ENCODE measurements around the gene IL17RB.

IL17RB gene, protein sequence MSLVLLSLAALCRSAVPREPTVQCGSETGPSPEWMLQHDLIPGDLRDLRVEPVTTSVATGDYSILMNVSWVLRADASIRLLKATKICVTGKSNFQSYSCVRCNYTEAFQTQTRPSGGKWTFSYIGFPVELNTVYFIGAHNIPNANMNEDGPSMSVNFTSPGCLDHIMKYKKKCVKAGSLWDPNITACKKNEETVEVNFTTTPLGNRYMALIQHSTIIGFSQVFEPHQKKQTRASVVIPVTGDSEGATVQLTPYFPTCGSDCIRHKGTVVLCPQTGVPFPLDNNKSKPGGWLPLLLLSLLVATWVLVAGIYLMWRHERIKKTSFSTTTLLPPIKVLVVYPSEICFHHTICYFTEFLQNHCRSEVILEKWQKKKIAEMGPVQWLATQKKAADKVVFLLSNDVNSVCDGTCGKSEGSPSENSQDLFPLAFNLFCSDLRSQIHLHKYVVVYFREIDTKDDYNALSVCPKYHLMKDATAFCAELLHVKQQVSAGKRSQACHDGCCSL

DNA sequence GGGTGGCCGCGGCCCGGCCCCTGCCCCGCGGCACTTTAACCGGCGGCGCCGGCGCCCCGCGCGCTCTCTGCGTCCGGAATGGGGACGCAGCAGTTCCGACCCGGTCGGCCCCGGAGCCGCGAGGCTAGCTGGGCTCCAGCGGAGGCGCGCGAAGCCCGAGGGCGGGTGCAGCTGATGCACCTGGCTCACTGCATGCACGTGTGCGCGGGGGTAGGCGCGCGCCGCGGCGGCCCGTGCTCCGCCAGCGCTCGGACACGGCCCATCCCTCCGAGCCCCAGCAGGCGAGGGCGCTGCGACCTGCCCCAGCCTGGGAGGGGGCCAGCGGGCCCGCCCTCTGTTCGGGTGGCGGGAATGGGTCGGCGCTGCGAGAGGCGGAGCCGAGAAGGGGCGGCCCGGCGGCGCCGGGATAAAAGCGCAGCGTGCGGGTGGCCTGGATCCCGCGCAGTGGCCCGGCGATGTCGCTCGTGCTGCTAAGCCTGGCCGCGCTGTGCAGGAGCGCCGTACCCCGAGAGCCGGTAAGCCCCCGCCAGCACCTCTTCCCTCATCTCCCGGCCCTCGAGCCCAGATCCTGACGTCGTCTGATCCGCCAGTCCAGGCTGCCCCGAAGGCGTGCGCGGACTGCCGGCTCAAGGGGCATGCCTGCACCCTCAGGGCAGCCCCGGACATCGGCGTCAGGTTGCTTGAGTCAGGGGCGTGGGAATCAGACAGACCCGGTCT, at the start of gene IL17RB, which contains the start of gene CHDH:
Gene IL17RB, plus strand, starts transcription at position 435 of the 717 bp plus-strand sequence. Its CDS starts 21 bp downstream, at position 456.
Gene CHDH, minus strand, starts transcription at position 286 of the 717 bp plus-strand sequence. CDS start 22,411 bp downstream, outside the sequence.
- Histone ChIP-seq H3K4me3 (peak within 1 kb of the TSS; percentile 51), H3K36me3 (replicated peaks) (peaks cover 3% of the 10 kb centered on the region; the same call in 1 of the 2 replicates), H3K4me1 (peaks cover 36% of the 10 kb centered on the region), H3K9me3 (no peaks in the 10 kb centered on the region), H3K27me3 (ENCODE audit: low read depth) (no peaks in the 10 kb centered on the region)
- peak; percentile 74 to 88 for DNase-seq (ENCODE audit: low spot score in 2 of 2)
- in situ Hi-C loops (cut with MboI; ENCODE audit: low sequenced_read_pairs): no loop called here

DNA sequence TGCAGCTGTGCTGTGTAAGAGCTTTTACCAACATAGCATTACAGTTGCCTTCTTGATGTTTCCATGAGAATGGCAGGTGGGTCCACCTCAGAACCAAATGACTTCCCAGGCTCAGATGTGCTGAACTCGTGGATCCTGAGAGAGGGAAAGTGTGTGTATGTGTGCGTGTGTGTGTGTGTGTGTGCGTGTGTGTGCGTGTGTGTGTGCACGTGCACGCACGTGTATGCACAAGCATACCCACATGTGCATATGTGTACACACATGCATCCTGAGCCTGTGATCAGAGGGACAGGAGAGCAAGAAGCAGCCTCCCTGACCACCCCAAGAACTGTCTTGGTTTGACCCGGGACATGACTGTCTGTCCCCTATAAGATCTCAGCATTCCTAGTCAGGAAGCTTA, 48.2 kb upstream of the IL17RB start:
- no peak for DNase-seq (ENCODE audit: low spot score in 2 of 2)
- Histone ChIP-seq H3K27me3 (ENCODE audit: low read depth) (no peaks in the 10 kb centered on the region), H3K4me3 (no peak overlapping the region), H3K9me3 (no peaks in the 10 kb centered on the region), H3K36me3 (replicated peaks) (no peaks in the 10 kb centered on the region), H3K4me1 (no peaks in the 10 kb centered on the region)
- in situ Hi-C loops (cut with MboI; ENCODE audit: low sequenced_read_pairs): no loop called here

DNA sequence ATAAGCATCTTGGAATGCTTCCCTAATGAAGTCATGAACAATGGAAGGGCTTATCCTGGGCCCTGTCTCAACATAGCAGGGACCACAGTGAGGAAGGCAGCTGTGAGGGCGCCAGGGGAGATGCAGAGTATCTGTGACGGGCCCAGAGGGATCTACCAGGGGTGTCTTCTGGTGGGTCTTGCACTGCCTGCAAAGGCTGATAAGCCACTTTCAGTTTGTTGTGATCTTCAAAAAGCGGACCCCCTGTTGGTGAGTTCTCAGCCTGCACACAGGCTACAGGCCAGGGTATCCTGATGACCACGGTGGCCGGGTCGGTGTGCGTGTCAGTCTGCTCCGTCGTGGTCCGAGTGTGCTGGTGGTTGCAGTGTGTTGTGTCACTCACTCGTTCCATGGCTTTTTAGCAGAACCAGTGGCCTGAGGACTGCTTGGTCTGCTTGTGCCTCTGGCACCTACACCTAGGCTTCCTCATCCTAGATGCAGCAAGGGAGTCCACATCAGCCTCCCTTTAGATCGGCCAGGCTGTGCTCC, 47.0 kb upstream of the IL17RB start:
- Histone ChIP-seq H3K4me3 (no peak overlapping the region), H3K36me3 (replicated peaks) (no peaks in the 10 kb centered on the region), H3K9me3 (no peaks in the 10 kb centered on the region), H3K4me1 (no peaks in the 10 kb centered on the region), H3K27me3 (ENCODE audit: low read depth) (no peaks in the 10 kb centered on the region)
- no peak for DNase-seq (ENCODE audit: low spot score in 2 of 2)
- in situ Hi-C loops (cut with MboI; ENCODE audit: low sequenced_read_pairs): no loop called here

DNA sequence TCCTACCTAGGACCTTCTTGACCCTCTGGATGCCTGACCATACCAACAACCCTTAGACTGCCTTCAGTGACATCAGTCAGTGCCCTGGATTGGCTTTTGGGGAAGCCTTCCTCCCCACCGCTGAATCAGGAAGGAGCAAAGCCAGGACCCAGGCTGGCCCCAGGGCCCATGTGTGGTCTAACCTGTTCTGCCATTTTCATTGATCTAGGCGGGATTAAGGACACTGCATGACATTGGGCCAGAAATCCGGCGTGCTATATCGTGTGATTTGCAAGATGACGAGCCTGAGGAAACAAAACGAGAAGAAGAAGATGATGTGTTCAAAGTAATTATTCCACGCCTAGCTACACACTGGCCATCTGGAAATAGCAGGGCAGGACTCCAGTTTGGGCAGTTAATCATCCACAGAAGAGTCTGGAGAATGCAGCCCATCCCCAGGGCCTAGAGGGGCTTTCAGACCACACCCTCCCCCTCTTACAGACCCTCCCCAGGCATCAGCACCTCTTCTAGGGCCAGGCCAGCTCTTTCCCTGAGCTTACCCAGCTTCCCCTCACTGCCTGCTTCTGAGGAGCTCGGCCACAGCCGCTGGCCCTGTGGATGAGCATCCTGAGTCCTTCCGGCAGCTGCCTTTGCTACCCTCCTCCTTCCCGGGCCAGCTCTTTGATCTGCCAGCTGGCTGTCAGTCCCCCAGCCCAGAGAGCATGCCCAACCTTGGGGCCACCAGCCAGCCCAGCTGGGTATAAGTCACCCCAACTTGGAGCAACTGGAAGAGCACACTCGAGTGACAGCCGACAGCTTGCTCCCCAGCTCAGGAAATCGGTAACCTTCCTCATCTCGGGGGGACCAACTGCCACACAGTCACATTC, 46.1 kb upstream of the IL17RB start:
- Histone ChIP-seq H3K9me3 (no peaks in the 10 kb centered on the region), H3K36me3 (replicated peaks) (no peaks in the 10 kb centered on the region), H3K4me3 (no peak overlapping the region), H3K4me1 (no peaks in the 10 kb centered on the region), H3K27me3 (ENCODE audit: low read depth) (no peaks in the 10 kb centered on the region)
- in situ Hi-C loops (cut with MboI; ENCODE audit: low sequenced_read_pairs): no loop called here
- no peak for DNase-seq (ENCODE audit: low spot score in 2 of 2)

DNA sequence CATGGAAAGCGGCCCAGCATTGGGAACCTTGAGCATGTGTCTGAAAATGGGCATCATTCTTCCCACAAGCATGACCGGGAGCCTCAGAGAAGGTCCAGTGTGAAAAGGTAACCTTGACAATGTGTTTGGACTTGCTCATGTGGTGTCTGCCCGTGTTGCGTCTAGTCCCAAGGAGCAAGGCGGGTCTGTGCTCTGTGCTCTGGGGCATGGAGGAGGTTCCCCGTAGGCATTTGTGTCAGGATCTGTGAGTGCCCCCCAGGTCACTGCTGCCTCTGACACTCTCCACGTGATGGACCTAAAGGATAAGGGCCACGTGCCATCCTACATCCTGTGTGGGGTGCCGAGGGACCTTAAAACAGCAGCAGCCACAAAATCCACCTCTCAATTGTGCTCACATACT, 45.0 kb upstream of the IL17RB start:
- Histone ChIP-seq H3K4me1 (no peaks in the 10 kb centered on the region), H3K4me3 (no peak overlapping the region), H3K9me3 (no peaks in the 10 kb centered on the region), H3K27me3 (ENCODE audit: low read depth) (no peaks in the 10 kb centered on the region), H3K36me3 (replicated peaks) (no peaks in the 10 kb centered on the region)
- no peak for DNase-seq (ENCODE audit: low spot score in 2 of 2)
- in situ Hi-C loops (cut with MboI; ENCODE audit: low sequenced_read_pairs): no loop called here

DNA sequence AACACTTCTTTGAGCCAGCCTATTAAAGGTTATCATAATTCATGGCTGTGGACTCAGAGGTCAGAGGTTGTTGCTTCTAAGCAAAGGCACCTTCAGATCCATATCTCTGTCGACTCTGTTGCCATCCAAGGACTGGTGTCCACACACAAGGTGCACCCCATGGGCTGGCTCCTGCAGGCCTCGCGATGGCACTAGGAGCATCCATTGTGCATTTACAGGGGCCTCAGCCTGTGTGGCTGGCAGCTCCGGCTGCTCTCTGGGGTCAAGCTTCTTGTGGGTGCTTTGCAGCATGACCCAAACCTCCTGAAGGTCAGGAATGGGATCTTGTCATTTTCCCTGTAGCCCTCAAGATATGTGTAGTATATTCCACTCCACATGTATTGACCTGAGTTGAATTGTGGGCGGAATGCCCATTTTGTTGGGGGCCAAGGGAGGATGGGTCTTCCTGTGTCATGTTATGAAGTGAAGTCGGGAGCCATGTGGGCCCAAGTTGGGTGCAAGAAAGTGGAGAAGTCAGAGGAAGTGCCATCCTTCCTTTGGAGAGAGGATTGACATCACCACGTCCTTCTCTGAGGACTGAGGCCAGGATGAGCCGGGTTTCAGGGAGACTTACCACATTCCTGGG, 44.0 kb upstream of the IL17RB start:
- Histone ChIP-seq H3K9me3 (no peaks in the 10 kb centered on the region), H3K36me3 (replicated peaks) (no peaks in the 10 kb centered on the region), H3K27me3 (ENCODE audit: low read depth) (no peaks in the 10 kb centered on the region), H3K4me3 (no peak overlapping the region), H3K4me1 (no peaks in the 10 kb centered on the region)
- in situ Hi-C loops (cut with MboI; ENCODE audit: low sequenced_read_pairs): no loop called here
- no peak for DNase-seq (ENCODE audit: low spot score in 2 of 2)

DNA sequence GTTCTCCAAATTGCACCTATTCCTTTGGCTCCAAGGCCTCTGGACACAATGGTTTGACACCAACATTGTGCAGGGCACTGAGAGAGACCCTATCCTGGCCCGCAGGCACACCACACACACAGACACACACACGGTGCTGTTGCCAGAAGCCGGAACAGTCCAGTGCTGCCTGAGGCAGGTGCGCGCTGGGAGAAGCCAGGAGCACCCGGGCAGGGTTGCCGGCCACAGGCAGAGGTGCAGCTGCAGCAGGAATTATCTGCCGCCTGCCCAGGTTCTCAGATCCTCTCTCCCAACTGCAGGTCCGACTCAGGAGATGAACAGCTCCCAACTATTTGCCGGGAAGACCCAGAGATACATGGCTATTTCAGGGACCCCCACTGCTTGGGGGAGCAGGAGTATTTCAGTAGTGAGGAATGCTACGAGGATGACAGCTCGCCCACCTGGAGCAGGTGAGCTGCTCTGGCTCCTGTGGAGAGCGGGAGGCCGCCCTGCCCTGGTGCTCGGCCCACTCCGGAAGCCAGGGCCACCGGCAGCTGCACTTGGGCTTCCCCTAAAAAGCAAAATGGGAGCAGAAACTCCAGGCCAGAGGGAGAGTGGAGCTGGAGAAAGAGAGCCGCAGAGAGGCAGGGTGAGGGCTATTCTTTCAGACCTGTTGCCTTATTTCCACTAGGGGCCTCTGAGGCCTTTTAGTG, 43.1 kb upstream of the IL17RB start:
- no peaks in the 10 kb centered on the region for H3K36me3 ChIP-seq (replicated peaks)
- H3K4me3 ChIP-seq: no peak overlapping the region
- no peaks in the 10 kb centered on the region for H3K27me3 ChIP-seq (ENCODE audit: low read depth)
- in situ Hi-C loops (cut with MboI; ENCODE audit: low sequenced_read_pairs): no loop called here
- H3K9me3 ChIP-seq: no peaks in the 10 kb centered on the region
- H3K4me1 ChIP-seq: no peaks in the 10 kb centered on the region
- DNase-seq (ENCODE audit: low spot score in 2 of 2): no peak

DNA sequence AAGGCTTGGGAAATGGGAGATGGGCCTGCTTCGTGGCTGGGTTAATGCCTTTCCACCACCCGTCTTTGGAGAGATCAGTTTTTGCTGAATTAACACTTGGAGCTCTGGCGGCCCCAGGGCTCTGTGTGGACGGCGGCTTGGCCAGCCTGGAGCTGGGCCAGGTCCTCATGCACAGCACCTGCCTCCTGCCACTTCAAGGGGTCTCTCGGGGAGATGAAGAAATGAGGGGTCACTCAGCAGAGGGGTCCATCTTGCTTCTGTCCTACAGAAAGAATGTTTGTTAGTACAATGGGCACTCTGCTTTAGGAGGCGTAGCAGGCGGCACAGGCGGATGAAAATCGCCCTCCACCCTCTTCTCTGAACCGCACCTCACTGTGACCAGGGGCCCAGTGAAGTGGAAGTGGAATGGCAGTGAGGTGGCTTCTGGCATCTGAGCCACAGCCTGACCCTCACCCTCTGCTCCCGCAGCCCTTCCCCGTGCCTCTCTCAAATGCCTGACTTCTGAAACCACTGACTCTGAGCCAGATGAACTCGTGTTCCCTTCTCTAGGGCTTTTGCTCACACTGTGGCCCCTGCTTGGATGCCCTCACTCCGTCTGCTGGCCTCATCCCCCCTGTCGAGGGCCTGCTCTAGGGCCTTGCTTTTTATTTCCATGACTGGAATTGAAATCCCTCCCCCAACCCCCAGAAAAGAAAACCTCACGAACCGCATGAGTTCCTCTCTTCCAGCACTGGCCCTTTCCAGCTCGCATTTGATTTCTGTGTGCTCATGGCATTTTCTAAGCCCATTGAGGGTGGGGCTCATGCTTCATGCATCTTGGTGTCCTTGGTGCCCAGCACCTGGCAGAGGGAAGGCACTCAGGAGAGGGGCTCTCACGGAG, 42.3 kb upstream of the IL17RB start:
- H3K36me3 ChIP-seq (replicated peaks): no peaks in the 10 kb centered on the region
- no peak for DNase-seq (ENCODE audit: low spot score in 2 of 2)
- no peaks in the 10 kb centered on the region for H3K9me3 ChIP-seq
- H3K4me1 ChIP-seq: no peaks in the 10 kb centered on the region
- H3K27me3 ChIP-seq (ENCODE audit: low read depth): no peaks in the 10 kb centered on the region
- no peak overlapping the region for H3K4me3 ChIP-seq
- in situ Hi-C loops (cut with MboI; ENCODE audit: low sequenced_read_pairs): no loop called here

DNA sequence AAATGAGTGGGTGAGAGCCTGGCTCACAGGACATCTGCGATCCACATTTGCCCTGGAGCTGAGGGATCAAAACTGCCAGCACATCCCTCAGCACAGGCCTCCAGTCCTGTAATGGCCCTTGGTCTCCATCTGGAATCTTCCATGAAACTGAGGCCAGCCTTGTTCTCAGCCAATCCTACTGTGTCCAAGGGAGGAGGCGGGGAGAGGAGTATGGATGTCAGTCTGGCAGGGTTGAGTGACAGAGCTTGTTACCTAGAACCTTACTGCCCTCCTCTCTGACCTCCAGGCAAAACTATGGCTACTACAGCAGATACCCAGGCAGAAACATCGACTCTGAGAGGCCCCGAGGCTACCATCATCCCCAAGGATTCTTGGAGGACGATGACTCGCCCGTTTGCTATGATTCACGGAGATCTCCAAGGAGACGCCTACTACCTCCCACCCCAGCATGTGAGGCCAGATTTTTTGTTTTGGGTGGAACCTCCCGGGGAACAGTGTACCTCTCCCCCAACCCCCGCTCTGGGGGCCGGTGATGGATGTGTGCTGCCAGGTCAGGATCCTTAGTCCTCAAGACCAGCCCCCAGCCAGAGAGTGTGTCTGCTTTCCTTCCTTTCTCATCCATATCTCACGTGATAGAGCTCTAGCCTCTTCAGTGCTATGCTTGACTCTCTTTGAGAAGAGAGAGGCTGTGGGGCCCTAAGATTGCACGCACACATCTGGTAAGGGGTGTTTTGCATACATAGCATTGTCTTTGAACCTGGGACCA, 41.5 kb upstream of the IL17RB start:
- Histone ChIP-seq H3K9me3 (no peaks in the 10 kb centered on the region), H3K4me3 (no peak overlapping the region), H3K36me3 (replicated peaks) (no peaks in the 10 kb centered on the region), H3K4me1 (no peaks in the 10 kb centered on the region), H3K27me3 (ENCODE audit: low read depth) (no peaks in the 10 kb centered on the region)
- peak in 1 of 2 experiments; percentile 22 for DNase-seq (ENCODE audit: low spot score in 2 of 2)
- in situ Hi-C loops (cut with MboI; ENCODE audit: low sequenced_read_pairs): no loop called here

DNA sequence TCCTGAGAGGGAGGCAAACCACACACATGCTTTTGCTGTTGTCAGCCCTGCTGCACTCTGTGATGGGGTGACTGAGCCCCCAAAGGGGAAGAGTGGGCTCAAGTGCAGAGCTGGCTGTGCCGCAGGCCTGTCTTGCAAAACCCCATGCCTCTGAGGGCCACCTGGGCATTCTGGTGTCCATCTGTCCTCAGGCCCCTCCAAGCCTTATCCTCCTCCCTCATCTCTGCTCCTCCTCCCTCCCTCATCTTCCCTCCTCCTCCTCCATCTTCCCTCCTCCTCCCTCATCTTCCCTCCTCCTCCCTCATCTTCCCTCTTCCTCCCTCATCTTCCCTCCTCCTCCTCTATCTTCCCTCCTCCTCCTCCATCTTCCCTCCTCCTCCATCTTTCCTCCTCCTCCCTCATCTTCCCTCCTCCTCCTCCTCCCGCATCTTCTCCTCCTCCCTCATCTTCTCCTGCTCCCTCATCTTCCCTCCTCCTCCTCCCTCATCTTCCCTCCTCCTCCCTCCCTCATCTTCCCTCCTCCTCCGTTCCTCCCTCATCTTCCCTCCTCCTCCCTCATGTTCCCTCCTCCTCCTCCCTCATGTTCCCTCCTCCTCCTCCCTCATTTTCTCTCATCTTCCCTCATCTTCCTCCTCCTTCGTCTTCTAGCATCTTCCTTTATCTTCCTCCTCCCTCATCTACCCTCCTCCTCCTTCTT, 40.8 kb upstream of the IL17RB start:
- no peak for DNase-seq (ENCODE audit: low spot score in 2 of 2)
- Histone ChIP-seq H3K4me1 (no peaks in the 10 kb centered on the region), H3K4me3 (no peak overlapping the region), H3K27me3 (ENCODE audit: low read depth) (no peaks in the 10 kb centered on the region), H3K9me3 (no peaks in the 10 kb centered on the region), H3K36me3 (replicated peaks) (no peaks in the 10 kb centered on the region)
- in situ Hi-C loops (cut with MboI; ENCODE audit: low sequenced_read_pairs): no loop called here
